Vagina (tissue), 2 donors: ENCODE measurements around the gene ZNF516.

Experiments used
- POLR2A ChIP-seq, 2 donors: fragments of 450-650 bp; IDR thresholded peaks; one replicate each; pipeline ENCODE4 v1.6.1; 2017; ENCODE audit warnings: antibody characterized with exemption in 2 of 2, mild to moderate bottlenecking in 2 of 2, moderate library complexity in 2 of 2
- POLR2AphosphoS5 ChIP-seq, 2 donors: sonication (generic); formaldehyde crosslinking; IDR thresholded peaks; one replicate each; pipeline ENCODE4 v1.9.0; 2017; ENCODE audit warnings: antibody characterized with exemption in 2 of 2, mild to moderate bottlenecking in 2 of 2, low read depth in 1 of 2; ENCODE audit not compliant: insufficient read depth in 1 of 2

DNA sequence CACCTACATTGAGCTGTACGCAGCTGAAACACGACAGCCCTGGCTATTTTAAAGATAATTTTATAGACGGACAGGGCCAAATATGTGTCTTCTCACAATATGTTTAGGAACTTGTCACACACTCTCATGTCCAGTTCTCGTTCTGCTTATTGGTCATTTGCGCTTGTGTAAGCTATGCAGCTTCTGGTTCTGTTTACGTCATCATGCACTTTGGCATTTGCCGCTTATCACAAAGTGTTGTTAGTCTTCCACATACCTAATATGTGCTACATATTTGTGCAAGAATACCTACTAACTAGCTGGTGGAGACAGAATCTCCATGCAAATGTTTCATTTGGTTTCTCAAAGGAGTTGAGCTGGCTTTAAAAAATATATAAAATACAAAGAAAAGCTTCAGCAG is 7.5 kb upstream of the ZNF516 start:
- TF ChIP-seq POLR2A (IDR thresholded peaks at IDR 0.05) (no peak), POLR2AphosphoS5 (IDR thresholded peaks at IDR 0.05; ENCODE audit: insufficient read depth in 1 of 2, low read depth in 1 of 2) (no peak)
